ENCODE measurements around the gene KRTAP22-2.

Gene KRTAP22-2

GRCh38 chr21:30561957-30562356, 28.2 kb downstream of the KRTAP22-2 start:
- no peak overlapping the region for H3K27ac ChIP-seq (ENCODE audit: low read depth, low read length)
- no peak overlapping the region for H2BK5ac ChIP-seq (ENCODE audit: low read length)
- H4K8ac ChIP-seq (ENCODE audit: low read depth, low read length), result no peak overlapping the region
- H3K27me3 ChIP-seq (ENCODE audit: insufficient read depth, low read length, poor library complexity), result no peaks in the 10 kb centered on the region
- no peak overlapping the region for H3K4me3 ChIP-seq (ENCODE audit: low read length)
- H3K18ac ChIP-seq (ENCODE audit: low read length), result no peak overlapping the region
- H3K56ac ChIP-seq (ENCODE audit: low read length), result no peak overlapping the region
- H2BK15ac ChIP-seq (replicated peaks; ENCODE audit: low read depth), result no peak overlapping the region
- H3K23ac ChIP-seq (ENCODE audit: low read length), result no peak overlapping the region
- H3K79me1 ChIP-seq (ENCODE audit: low read length), result no peaks in the 10 kb centered on the region
- H3K36me3 ChIP-seq (ENCODE audit: control insufficient read depth, insufficient read depth, low read length), result no peaks in the 10 kb centered on the region
- H4K5ac ChIP-seq (ENCODE audit: low read length), result no peak overlapping the region
- H3K9ac ChIP-seq (ENCODE audit: low read length), result no peak overlapping the region
- H3K4me2 ChIP-seq (ENCODE audit: low read length), result no peak overlapping the region
- H2AK5ac ChIP-seq (ENCODE audit: low read length), result no peak overlapping the region
- H2BK120ac ChIP-seq (ENCODE audit: low read depth, low read length), result no peak overlapping the region
- DNase-seq, result no peak
- no peak overlapping the region for H3K4ac ChIP-seq (ENCODE audit: low read depth, low read length)
- no peaks in the 10 kb centered on the region for H3K4me1 ChIP-seq (ENCODE audit: control insufficient read depth, low read depth, low read length)
- no CpG with 5 or more reads among the region's 2 CpGs for WGBS (ENCODE audit: extremely low coverage, insufficient coverage, low lambda C conversion rate)
- no peaks in the 10 kb centered on the region for H3K79me2 ChIP-seq (ENCODE audit: control insufficient read depth, insufficient read depth, low read length)

GRCh38 chr21:30561264-30561895, 28.8 kb downstream of the KRTAP22-2 start, which contains the start of gene KRTAP19-7:
Gene KRTAP19-7 (minus strand): TSS chr21:30561314. CDS start chr21:30561289, 25 bp downstream.
- Histone ChIP-seq H3K9ac (ENCODE audit: low read length) (no peak within 1 kb of the TSS), H3K79me1 (ENCODE audit: low read length) (no peaks in the 10 kb centered on the region), H2AK5ac (ENCODE audit: low read length) (no peak within 1 kb of the TSS), H3K4me2 (ENCODE audit: low read length) (no peak within 1 kb of the TSS), H3K4me3 (ENCODE audit: low read length) (no peak within 1 kb of the TSS), H3K4ac (ENCODE audit: low read depth, low read length) (no peak within 1 kb of the TSS), H3K18ac (ENCODE audit: low read length) (no peak within 1 kb of the TSS), H3K56ac (ENCODE audit: low read length) (no peak within 1 kb of the TSS), H3K23ac (ENCODE audit: low read length) (no peak within 1 kb of the TSS), H2BK15ac (replicated peaks; ENCODE audit: low read depth) (no peak within 1 kb of the TSS), H2BK5ac (ENCODE audit: low read length) (no peak within 1 kb of the TSS), H3K4me1 (ENCODE audit: control insufficient read depth, low read depth, low read length) (no peaks in the 10 kb centered on the region), H3K27me3 (ENCODE audit: insufficient read depth, low read length, poor library complexity) (no peaks in the 10 kb centered on the region), H3K36me3 (ENCODE audit: control insufficient read depth, insufficient read depth, low read length) (no peaks in the 10 kb centered on the region), H3K79me2 (ENCODE audit: control insufficient read depth, insufficient read depth, low read length) (no peaks in the 10 kb centered on the region), H4K5ac (ENCODE audit: low read length) (no peak within 1 kb of the TSS), H2BK120ac (ENCODE audit: low read depth, low read length) (no peak within 1 kb of the TSS), H4K8ac (ENCODE audit: low read depth, low read length) (no peak within 1 kb of the TSS), H3K27ac (ENCODE audit: low read depth, low read length) (no peak within 1 kb of the TSS)
- DNase-seq, result no peak
- no CpG with 5 or more reads among the region's 2 CpGs for WGBS (ENCODE audit: extremely low coverage, insufficient coverage, low lambda C conversion rate)

- Histone ChIP-seq H3K4me3 (ENCODE audit: low read length) (no peak overlapping the region), H3K4me1 (ENCODE audit: control insufficient read depth, low read depth, low read length) (no peaks in the 10 kb centered on the region), H3K27me3 (ENCODE audit: insufficient read depth, low read length, poor library complexity) (no peaks in the 10 kb centered on the region), H2BK120ac (ENCODE audit: low read depth, low read length) (no peak overlapping the region), H2AK5ac (ENCODE audit: low read length) (no peak overlapping the region), H3K79me2 (ENCODE audit: control insufficient read depth, insufficient read depth, low read length) (no peaks in the 10 kb centered on the region), H3K36me3 (ENCODE audit: control insufficient read depth, insufficient read depth, low read length) (no peaks in the 10 kb centered on the region), H3K27ac (ENCODE audit: low read depth, low read length) (no peak overlapping the region), H3K4ac (ENCODE audit: low read depth, low read length) (no peak overlapping the region), H3K79me1 (ENCODE audit: low read length) (no peaks in the 10 kb centered on the region), H2BK5ac (ENCODE audit: low read length) (no peak overlapping the region), H4K8ac (ENCODE audit: low read depth, low read length) (no peak overlapping the region), H3K18ac (ENCODE audit: low read length) (no peak overlapping the region), H3K56ac (ENCODE audit: low read length) (no peak overlapping the region), H3K4me2 (ENCODE audit: low read length) (no peak overlapping the region), H3K9ac (ENCODE audit: low read length) (no peak overlapping the region), H4K5ac (ENCODE audit: low read length) (no peak overlapping the region), H3K23ac (ENCODE audit: low read length) (no peak overlapping the region), H2BK15ac (replicated peaks; ENCODE audit: low read depth) (no peak overlapping the region)
- no peak for DNase-seq
- 100% methylated on average over 1 of the region's 2 CpGs for WGBS (ENCODE audit: extremely low coverage, insufficient coverage, low lambda C conversion rate)
These were observed 35.1 kb downstream of the KRTAP22-2 start for GRCh38 chr21:30555095-30555494.

GRCh38 chr21:30552782-30553181, 37.4 kb downstream of the KRTAP22-2 start:
- Histone ChIP-seq H4K5ac (ENCODE audit: low read length) (no peak overlapping the region), H3K79me1 (ENCODE audit: low read length) (no peaks in the 10 kb centered on the region), H3K18ac (ENCODE audit: low read length) (no peak overlapping the region), H3K36me3 (ENCODE audit: control insufficient read depth, insufficient read depth, low read length) (no peaks in the 10 kb centered on the region), H3K4me2 (ENCODE audit: low read length) (no peak overlapping the region), H3K9ac (ENCODE audit: low read length) (no peak overlapping the region), H3K4me1 (ENCODE audit: control insufficient read depth, low read depth, low read length) (no peaks in the 10 kb centered on the region), H3K23ac (ENCODE audit: low read length) (no peak overlapping the region), H3K56ac (ENCODE audit: low read length) (no peak overlapping the region), H2BK120ac (ENCODE audit: low read depth, low read length) (no peak overlapping the region), H3K4ac (ENCODE audit: low read depth, low read length) (no peak overlapping the region), H4K8ac (ENCODE audit: low read depth, low read length) (no peak overlapping the region), H2AK5ac (ENCODE audit: low read length) (no peak overlapping the region), H2BK15ac (replicated peaks; ENCODE audit: low read depth) (no peak overlapping the region), H3K4me3 (ENCODE audit: low read length) (no peak overlapping the region), H2BK5ac (ENCODE audit: low read length) (no peak overlapping the region), H3K27ac (ENCODE audit: low read depth, low read length) (no peak overlapping the region), H3K79me2 (ENCODE audit: control insufficient read depth, insufficient read depth, low read length) (no peaks in the 10 kb centered on the region), H3K27me3 (ENCODE audit: insufficient read depth, low read length, poor library complexity) (no peaks in the 10 kb centered on the region)
- no CpG with 5 or more reads among the region's 1 CpG for WGBS (ENCODE audit: extremely low coverage, insufficient coverage, low lambda C conversion rate)
- no peak for DNase-seq

- no peak within 1 kb of the TSS for H3K4ac ChIP-seq (ENCODE audit: low read depth, low read length)
- no peak within 1 kb of the TSS for H3K56ac ChIP-seq (ENCODE audit: low read length)
- no peak within 1 kb of the TSS for H3K4me2 ChIP-seq (ENCODE audit: low read length)
- no peak within 1 kb of the TSS for H3K18ac ChIP-seq (ENCODE audit: low read length)
- no peak within 1 kb of the TSS for H4K8ac ChIP-seq (ENCODE audit: low read depth, low read length)
- H2BK15ac ChIP-seq (replicated peaks; ENCODE audit: low read depth), result no peak within 1 kb of the TSS
- no peaks in the 10 kb centered on the region for H3K4me1 ChIP-seq (ENCODE audit: control insufficient read depth, low read depth, low read length)
- H3K27me3 ChIP-seq (ENCODE audit: insufficient read depth, low read length, poor library complexity), result no peaks in the 10 kb centered on the region
- H4K5ac ChIP-seq (ENCODE audit: low read length), result no peak within 1 kb of the TSS
- no peak within 1 kb of the TSS for H3K27ac ChIP-seq (ENCODE audit: low read depth, low read length)
- H3K9ac ChIP-seq (ENCODE audit: low read length), result no peak within 1 kb of the TSS
- no peaks in the 10 kb centered on the region for H3K79me2 ChIP-seq (ENCODE audit: control insufficient read depth, insufficient read depth, low read length)
- no peaks in the 10 kb centered on the region for H3K36me3 ChIP-seq (ENCODE audit: control insufficient read depth, insufficient read depth, low read length)
- no peak within 1 kb of the TSS for H2BK5ac ChIP-seq (ENCODE audit: low read length)
- H3K4me3 ChIP-seq (ENCODE audit: low read length), result no peak within 1 kb of the TSS
- H2AK5ac ChIP-seq (ENCODE audit: low read length), result no peak within 1 kb of the TSS
- H3K79me1 ChIP-seq (ENCODE audit: low read length), result no peaks in the 10 kb centered on the region
- no peak within 1 kb of the TSS for H2BK120ac ChIP-seq (ENCODE audit: low read depth, low read length)
- DNase-seq, result no peak
- no peak within 1 kb of the TSS for H3K23ac ChIP-seq (ENCODE audit: low read length)
- no CpG with 5 or more reads among the region's 1 CpG for WGBS (ENCODE audit: extremely low coverage, insufficient coverage, low lambda C conversion rate)
These were observed 48.4 kb downstream of the KRTAP22-2 start, which contains the start of gene KRTAP19-6 for GRCh38 chr21:30541764-30542163. Gene KRTAP19-6 (minus strand): TSS chr21:30541864. CDS start chr21:30541833, 31 bp downstream.
